GM21367 (cell line): ENCODE data around the gene SNX9.
"Not testable (repeated sequence)": the region's sequence is repeated elsewhere in the genome, so short reads cannot be mapped to it uniquely, and the experiment has no call there.

Experiments used
- ATAC-seq: cut with Tn5 transposase; IDR thresholded peaks from one replicate; pipeline ENCODE4 v1.9.1; 2021; ENCODE audit not compliant: unreplicated experiment

Gene SNX9

DNA sequence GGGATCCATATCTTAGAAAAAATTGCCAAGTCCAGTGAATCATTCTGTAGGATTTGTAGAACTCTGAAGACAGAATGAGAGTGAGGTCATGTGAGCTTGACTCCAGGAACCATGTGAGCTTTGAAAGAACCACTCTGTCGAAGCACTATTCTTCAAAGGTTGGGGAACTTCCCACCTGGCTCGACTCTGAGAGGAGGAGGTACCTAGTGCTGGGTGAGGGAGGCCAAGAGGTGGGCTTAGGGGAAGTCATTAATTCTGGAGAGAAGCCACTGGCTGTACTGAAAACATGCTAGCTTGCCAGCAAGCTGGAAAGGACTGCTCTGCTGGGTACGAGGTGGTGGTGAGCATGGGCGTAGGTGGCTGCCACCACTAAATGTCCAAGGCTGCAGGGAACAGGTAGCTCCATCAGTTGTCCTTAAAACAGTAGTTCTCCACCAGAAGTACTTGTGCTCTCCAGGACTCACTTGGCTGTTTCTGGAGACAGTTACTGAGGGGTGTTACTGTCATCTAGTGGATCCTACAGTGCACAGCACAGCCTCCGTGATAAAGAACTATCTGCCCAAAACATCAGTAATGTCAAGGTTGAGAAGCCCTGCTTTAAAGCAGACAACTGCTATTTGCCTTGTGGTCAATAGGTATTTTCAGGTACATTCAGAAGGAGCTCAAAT is 124.0 kb downstream of the SNX9 start:
- no peak for ATAC-seq

DNA sequence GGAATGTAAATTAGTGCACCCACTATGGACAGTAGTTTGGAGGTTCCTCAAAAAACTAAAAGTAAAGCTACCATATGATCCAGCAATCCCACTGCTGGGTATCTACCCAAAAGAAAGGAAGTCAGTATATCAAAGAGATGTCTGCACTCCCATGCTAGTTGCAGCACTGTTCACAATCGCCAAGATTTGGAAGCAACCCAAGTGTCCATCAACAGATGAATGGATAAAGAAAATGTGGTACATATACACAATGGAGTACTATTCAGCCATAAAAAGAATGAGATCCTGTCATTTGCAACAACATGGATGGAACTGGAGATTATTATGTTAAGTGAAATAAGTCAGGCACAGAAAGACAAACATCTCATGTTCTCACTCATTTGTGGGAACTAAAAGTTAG is 127.9 kb downstream of the SNX9 start:
- ATAC-seq: not testable (repeated sequence)

GRCh38 chr6:157951828-157952227 is 128.8 kb downstream of the SNX9 start:
- no peak for ATAC-seq

- ATAC-seq: no peak
Measured at GRCh38 chr6:157952861-157953351, 129.9 kb downstream of the SNX9 start.

DNA sequence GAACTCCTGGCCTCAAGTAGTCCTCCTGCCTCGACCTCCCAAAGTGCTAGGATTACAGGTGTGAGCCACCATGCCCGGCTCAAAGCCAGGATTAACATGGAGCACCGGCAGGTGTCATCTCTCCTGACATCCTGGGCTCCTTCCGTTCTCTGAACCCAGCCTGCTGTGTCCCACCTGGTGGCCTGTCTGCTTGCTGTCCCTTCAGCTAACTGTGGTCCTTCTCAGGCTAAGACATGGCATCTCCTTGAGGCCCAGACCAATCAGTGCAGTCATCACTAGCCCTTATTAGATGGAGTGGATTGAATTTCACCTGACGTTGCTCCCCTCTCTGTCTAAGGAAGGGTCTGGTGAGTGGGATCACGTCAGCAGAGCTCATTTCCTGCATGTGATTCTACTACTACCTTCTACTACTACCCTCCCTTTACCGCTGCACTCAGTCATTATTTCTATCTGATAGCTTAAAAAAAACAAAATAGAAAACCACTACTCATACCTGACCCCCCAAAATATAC is 130.6 kb downstream of the SNX9 start:
- no peak for ATAC-seq

GRCh38 chr6:157954150-157955117 is 131.4 kb downstream of the SNX9 start:
- no peak for ATAC-seq

DNA sequence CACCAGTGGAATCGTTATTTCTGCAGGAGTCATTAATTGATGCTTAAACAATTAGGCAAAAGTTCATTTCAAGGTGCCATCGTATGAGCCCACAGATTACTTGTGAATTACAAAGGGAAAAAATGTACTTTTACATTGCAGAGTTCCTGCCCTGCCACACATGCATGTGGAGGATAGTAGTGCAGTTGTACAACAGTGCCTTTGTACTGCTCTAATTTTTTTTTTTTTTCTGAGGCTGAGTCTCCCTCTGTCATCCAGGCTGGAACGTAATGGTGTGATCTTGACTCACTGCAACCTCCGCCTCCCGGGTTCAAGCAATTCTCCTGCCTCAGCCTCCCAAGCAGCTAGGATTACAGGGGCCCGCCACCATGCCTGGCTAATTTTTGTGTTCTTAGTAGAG is 132.6 kb downstream of the SNX9 start:
- ATAC-seq: no peak

DNA sequence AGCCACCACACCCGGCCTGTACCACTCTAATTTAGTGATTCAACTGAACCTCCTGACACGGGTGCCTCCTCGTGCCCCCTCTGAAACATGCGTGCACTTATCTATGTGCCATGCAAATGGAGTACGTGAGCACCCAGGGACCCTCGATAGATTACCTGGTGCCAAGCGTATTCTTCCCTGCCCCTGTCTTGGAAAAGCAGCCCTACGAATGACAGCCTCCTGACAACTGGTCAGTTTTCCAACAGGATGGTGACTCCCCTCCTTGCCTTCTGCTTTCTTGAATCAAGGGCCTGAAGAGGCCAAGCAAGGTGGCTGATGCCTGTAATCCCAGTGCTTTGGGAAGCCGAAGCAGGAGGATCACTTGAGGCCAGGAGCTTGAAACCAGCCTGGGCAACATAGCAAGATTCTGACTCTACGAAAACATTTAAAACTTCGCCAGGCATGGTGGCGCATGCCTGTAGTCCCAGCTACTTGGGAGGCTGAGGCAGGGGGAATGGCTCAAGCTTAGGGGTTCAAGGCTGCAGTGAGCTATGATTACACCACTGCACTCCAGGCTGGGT is 133.2 kb downstream of the SNX9 start:
- no peak for ATAC-seq

DNA sequence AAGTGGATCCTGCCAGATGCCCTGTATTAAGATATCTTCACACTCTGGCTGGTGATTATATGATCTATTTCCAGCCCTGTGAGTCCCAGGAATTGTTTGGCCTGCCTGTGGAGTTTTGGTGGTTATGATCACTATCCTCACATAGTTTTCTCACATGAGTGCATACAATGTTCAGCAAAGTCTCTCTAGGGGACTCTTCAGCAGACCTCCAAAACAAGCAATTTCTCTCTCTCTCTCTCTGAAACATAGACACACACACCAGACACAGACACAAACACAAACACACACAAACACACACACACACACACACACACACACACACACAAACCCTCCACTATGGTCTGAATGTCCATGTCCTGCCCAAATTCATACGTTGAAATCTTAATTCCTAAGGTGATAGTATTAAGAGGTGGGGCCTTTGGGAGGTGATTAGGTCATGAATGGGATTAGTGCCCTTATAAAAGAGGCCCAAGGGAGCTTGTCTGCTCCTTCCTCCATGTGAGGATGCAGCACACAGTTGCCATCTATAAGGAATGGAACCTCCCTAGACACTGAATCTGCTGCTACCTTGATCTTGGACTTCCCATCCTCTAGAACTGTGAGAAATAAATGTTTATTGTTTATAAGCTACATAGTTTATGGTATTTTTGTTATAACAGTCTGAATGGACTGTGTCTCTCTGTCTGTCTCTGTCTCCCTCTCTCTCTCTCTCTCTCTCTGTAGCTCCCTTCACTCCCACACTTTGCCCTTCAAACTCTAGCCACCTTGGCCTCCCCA is 136.6 kb downstream of the SNX9 start:
- no peak for ATAC-seq

DNA sequence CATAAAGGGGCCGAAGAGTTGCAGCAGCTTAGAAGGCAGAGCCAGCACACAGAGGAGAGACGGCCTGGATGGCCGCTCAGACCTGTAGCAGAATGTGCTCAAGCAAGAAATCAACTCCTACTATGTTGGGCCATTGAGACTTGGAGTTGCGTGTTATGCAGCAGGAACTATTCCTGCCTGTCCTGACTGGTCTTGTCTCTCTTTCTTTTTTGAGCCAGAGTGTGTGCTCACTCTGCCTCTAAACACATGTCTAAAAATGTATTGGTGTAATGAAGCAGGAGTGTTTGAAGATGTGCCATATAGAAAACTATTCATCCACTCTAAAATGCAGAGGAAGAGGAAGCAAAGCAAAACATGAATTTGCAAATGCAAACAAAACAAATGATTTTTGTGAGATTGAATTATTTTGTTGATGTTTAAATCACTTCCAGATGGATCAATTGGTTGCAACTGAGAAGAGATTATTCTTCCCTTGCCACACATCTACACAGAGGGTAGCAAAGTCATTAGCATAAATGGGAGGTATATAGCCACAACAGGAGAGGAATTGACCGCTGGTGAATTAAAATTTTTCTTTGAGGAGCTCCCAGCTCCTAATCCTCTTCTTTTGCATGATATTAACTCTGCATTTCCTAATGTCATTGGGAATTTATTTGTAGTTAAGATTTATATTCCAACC is 138.2 kb downstream of the SNX9 start:
- no peak for ATAC-seq

DNA sequence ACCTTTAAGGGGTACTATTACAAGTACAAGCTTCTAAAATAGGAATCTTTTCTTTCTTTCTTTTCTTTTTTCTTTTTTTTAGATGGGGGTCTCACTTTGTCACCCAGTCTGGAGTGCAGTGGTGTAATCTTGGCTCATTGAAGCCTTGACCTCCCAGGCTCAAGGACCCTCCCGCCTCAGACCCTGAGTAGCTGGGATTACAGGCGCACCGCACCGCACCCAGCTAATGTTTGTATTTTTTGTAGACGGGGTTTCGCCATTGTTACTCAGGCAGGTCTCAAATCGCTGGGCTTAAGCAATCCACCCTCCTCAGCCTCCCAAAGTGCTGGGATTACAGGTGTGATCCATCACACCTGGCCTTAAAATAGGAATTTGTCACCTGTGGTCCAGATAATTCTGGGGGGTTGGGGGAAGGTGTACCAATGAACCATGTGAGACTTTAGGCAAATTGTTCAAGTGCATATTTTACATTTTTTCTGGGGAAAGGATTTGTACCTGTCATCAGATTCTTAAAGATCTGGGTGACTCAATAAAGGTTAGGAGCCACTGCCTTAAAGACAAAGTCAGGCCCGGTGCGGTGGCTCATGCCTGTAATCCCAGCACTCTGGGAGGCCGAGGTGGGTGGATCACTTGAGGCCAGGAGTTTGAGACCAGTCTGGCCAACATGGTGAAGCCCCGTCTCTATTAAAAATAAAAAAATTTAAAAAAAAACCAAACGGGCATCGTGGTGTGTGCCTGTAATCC is 139.0 kb downstream of the SNX9 start:
- no peak for ATAC-seq

GRCh38 chr6:157962601-157963302 is 139.7 kb downstream of the SNX9 start:
- ATAC-seq: no peak

GRCh38 chr6:157964100-157964499 is 141.1 kb downstream of the SNX9 start:
- no peak for ATAC-seq

DNA sequence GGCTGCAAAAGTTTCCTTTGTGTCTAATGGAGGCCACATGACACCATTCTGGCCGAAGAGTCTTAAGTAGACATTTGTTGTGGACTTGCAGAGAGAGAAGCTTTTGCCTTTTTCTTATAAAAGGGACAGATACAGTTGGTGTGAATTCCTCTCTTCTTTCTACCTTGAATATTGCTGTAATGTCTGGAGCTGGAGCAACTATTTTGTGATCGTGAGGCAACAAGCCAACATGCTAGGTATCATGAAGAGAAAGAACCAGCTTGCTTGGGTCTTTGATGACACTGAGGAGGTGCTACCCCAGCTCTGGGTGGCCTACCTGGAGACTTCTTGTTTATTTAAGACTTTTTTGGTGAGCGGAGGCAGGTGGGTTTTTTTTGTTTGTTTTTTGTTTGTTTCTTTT is 142.3 kb downstream of the SNX9 start:
- ATAC-seq: no peak

- ATAC-seq: no peak
Measured at GRCh38 chr6:157966589-157966977, 143.5 kb downstream of the SNX9 start.

DNA sequence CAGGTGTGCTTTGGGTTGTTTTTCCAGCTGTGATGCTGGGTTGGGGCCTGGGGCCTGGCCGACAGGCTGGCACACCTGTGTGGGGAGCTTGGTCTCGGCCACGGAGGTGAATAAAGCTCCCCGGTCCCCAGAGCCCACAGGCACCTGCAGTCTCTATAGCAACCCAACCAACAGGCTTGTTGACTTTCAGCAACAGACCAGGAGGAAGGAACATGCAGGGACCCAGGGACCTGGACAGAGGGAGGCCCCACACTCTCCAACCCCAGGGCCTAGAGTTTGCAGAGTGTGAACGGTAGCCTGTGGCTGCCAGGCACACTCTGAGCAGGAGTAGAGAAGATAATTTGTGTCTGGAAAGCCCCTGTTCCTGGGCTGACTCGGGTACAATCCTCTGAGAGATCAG is 144.0 kb downstream of the SNX9 start:
- ATAC-seq: no peak

DNA sequence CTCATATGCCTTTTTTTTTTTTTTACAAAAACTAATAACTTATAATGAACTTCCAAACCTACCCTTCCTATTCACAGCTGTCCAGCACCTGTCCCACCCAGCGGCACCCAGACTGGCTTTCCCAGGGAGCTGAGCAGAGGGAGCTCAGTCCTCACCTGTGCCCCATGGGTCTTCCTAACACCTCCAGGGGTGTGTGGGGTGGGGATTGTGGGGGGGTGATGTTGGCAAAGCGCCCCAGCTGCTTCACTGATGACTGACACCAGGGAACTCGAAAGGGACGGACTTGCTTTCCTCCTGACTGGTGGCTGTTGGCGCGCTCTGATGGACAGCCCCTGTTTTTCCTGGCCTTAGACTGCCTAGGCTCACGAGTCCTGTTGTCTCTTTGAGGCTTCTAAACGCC is 144.4 kb downstream of the SNX9 start:
- no peak for ATAC-seq

GRCh38 chr6:157972177-157972576 is 149.1 kb downstream of the SNX9 start:
- ATAC-seq: not testable (repeated sequence)

DNA sequence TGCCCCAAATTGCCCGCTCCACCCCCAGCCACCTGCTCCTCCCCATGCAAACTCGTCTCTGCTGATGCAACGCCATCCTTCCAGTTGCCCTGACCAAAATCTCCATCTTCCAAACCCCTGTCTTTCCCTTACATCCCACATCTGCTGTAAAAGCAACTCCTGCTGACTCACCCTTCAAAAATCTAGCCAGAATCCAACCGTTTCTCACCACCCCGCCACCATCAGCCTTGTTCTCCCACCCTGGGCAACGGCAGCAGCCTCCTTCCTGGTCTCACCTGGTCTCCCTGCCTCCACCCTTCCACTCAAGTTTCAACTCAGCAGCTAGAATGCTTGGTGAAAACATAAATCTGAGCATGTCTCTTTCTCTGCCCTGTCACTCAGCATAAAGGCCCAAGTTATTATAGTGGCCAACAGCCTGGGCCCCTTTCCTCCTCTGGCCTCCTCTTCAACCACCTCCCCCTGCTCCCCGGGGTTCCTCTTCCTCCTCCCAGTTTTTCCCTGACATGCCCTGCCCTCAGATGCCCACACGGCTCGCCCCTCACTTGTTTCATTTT is 151.4 kb downstream of the SNX9 start:
- ATAC-seq: no peak
